ENCODE measurements around the gene ZBTB40. TPM values are rescaled to one million over a fixed set of nuclear protein-coding genes. Genes with fewer than 3 reads are reported as not detected.
A peak's percentile ranks its signal among the peaks of the same experiment; 100 is the strongest.

Gene ZBTB40
- total and polyA plus RNA-seq, 9 of the 15 experiments (the other 6 are each of a cell fraction or from before 2014, with no cell fraction given): 2.6 to 26.0 (median 18.8) TPM

GRCh38 chr1:22416555-22417454, 34.8 kb upstream of the ZBTB40 start (continued):
- TF ChIP-seq ZNF280B (CRISPR knock-in tag; IDR thresholded peaks at IDR 0.05) (no peak), ZFP91 (CRISPR knock-in tag; IDR thresholded peaks at IDR 0.05) (no peak), ETV1 (tag; conservative IDR thresholded peaks at IDR 0.05; ENCODE audit: low read depth) (0 out of 2 replicates have a peak, but pooled peaks have one; percentile 15), ZBTB49 (CRISPR knock-in tag; IDR thresholded peaks at IDR 0.05; ENCODE audit: borderline replicate concordance) (no peak), ZNF77 (CRISPR knock-in tag; IDR thresholded peaks at IDR 0.05) (no peak), MYNN (IDR thresholded peaks at IDR 0.05) (peak; percentile 64; the same call in 1 of the 2 replicates), MYNN (CRISPR knock-in tag; IDR thresholded peaks at IDR 0.05) (no peak), ZBTB12 (CRISPR knock-in tag; IDR thresholded peaks at IDR 0.05) (no peak), SP1 (CRISPR knock-in tag; IDR thresholded peaks at IDR 0.05) (peak; percentile 49; the same call in 1 of the 2 replicates), MCM3 (IDR thresholded peaks at IDR 0.05) (no peak), CTCF (IDR thresholded peaks at IDR 0.05 in 2 of 3, conservative IDR thresholded peaks at IDR 0.05 in 1 of 3; ENCODE audit: insufficient read depth in 2 of 3, low read depth in 1 of 3, low read length in 3 of 3) (peak; percentile 95 to 99 (median 96)), STAT5A (IDR thresholded peaks at IDR 0.05; ENCODE audit: borderline replicate concordance, low read length) (no peak), ZNF311 (CRISPR knock-in tag; IDR thresholded peaks at IDR 0.05) (no peak), EGR1 (conservative IDR thresholded peaks at IDR 0.05) (0 out of 2 replicates have a peak, but pooled peaks have one; percentile 20), CBX3 (IDR thresholded peaks at IDR 0.05; ENCODE audit: borderline replicate concordance in 1 of 2, low read length in 2 of 2) (peak in 1 of 2 experiments; percentile 70; a peak in 1 of 3 replicates), ZBTB9 (CRISPR knock-in tag; IDR thresholded peaks at IDR 0.05) (no peak)

All from K562 (cell line).